HepG2 (cell line): Measurements from ENCODE around the gene CLBA1. TPM values are rescaled to one million over a fixed set of nuclear protein-coding genes. Genes with fewer than 3 reads are reported as not detected.
A peak's percentile ranks its signal among the peaks of the same experiment; 100 is the strongest.

ENCODE experiments used
- ATF6 ChIP-seq: sonication (generic); formaldehyde crosslinking; conservative IDR thresholded peaks from 2 replicates; pipeline ENCODE4 v1.4.0; 2020; ENCODE audit warnings: missing genetic modification reagents
- CTCF ChIP-seq: sonication (generic); formaldehyde crosslinking; IDR thresholded peaks from 2 replicates; pipeline ENCODE4 v1.5.0; 2020; ENCODE audit warnings: mild to moderate bottlenecking, missing genetic modification reagents, moderate library complexity
- ELF4 ChIP-seq: sonication (generic); formaldehyde crosslinking; IDR thresholded peaks from 2 replicates; pipeline ENCODE4 v1.5.0; 2020; ENCODE audit warnings: missing genetic modification reagents, mild to moderate bottlenecking, moderate library complexity, borderline replicate concordance
- KDM5B ChIP-seq: sonication (generic); formaldehyde crosslinking; IDR thresholded peaks from 2 replicates; pipeline ENCODE4 v1.4.0; 2020; ENCODE audit warnings: missing genetic modification reagents, mild to moderate bottlenecking, borderline replicate concordance
- KLF12 ChIP-seq: sonication (generic); formaldehyde crosslinking; IDR thresholded peaks from 2 replicates; pipeline ENCODE4 v1.4.0; 2020; ENCODE audit warnings: missing genetic modification reagents, borderline replicate concordance
- KMT2A ChIP-seq: sonication (generic); formaldehyde crosslinking; IDR thresholded peaks from 2 replicates; pipeline ENCODE4 v1.4.0; 2020; ENCODE audit warnings: missing genetic modification reagents
- LBX2 ChIP-seq: sonication (generic); formaldehyde crosslinking; IDR thresholded peaks from 2 replicates; pipeline ENCODE4 v1.5.0; 2020; ENCODE audit warnings: missing genetic modification reagents, mild to moderate bottlenecking, borderline replicate concordance
- MZF1 ChIP-seq: sonication (generic); formaldehyde crosslinking; IDR thresholded peaks from 2 replicates; pipeline ENCODE4 v1.8.1; 2023; ENCODE audit warnings: mild to moderate bottlenecking, missing genetic modification reagents, borderline replicate concordance
- TGIF2 ChIP-seq: IDR thresholded peaks from 2 replicates; pipeline ENCODE4 v1.6.1; 2016; ENCODE audit warnings: control low read depth, missing compliant biosample characterization
- ZBTB7B ChIP-seq: sonication (generic); formaldehyde crosslinking; IDR thresholded peaks from 2 replicates; pipeline ENCODE4 v1.4.0; 2020; ENCODE audit warnings: missing genetic modification reagents
- ZNF232 ChIP-seq: sonication (generic); formaldehyde crosslinking; IDR thresholded peaks from 2 replicates; pipeline ENCODE4 v1.4.0; 2020; ENCODE audit warnings: missing genetic modification reagents, borderline replicate concordance
- ZNF275 ChIP-seq: sonication (generic); formaldehyde crosslinking; IDR thresholded peaks from 2 replicates; pipeline ENCODE4 v1.8.0; 2022; ENCODE audit warnings: missing genetic modification reagents, mild to moderate bottlenecking, inconsistent platforms, borderline replicate concordance
- ZNF484 ChIP-seq: sonication (generic); formaldehyde crosslinking; IDR thresholded peaks from 2 replicates; pipeline ENCODE4 v1.5.1; 2020; ENCODE audit warnings: mild to moderate bottlenecking, low read depth, missing genetic modification reagents, borderline replicate concordance
- ZNF556 ChIP-seq: sonication (generic); formaldehyde crosslinking; IDR thresholded peaks from 2 replicates; pipeline ENCODE4 v1.4.0; 2020; ENCODE audit warnings: mild to moderate bottlenecking, missing genetic modification reagents, borderline replicate concordance
- ZNF704 ChIP-seq: sonication (generic); formaldehyde crosslinking; IDR thresholded peaks from 2 replicates; pipeline ENCODE4 v1.8.1; 2023; ENCODE audit warnings: mild to moderate bottlenecking, inconsistent platforms, moderate library complexity, missing genetic modification reagents, borderline replicate concordance
- ZNF761 ChIP-seq: sonication (generic); formaldehyde crosslinking; conservative IDR thresholded peaks from 2 replicates; pipeline ENCODE4 v1.4.0; 2020; ENCODE audit warnings: mild to moderate bottlenecking, missing genetic modification reagents
- polyA plus RNA-seq, 8 experiments: library from polyadenylated mRNA; depleted of rRNA in 3 of 8; stranded (reverse) in 7 of 8; unstranded in 1 of 8; fragments of >200 nt; fragmentation: Illumina TruSeq in 4 of 8; extraction: Trizol in 4 of 8; gene quantifications; 2 replicates each; pipeline versions ENCODE4 v1.2.1 to v1.2.3, GENCODE V29; 2011 to 2016; ENCODE audit warnings: low read depth in 4 of 8, missing spikeins in 1 of 8, mixed read lengths in 1 of 8; ENCODE audit not compliant: insufficient read depth in 1 of 8
- total RNA-seq, 5 experiments: library from RNA; depleted of rRNA; stranded (reverse); fragments of >200 nt; fragmentation: Illumina TruSeq; extraction: Trizol; gene quantifications; 2 replicates each; pipeline ENCODE4 v1.2.3, GENCODE V29; 2016; ENCODE audit warnings: low read depth in 1 of 5

The CLBA1 gene
- total and polyA plus RNA-seq, 2 of the 13 experiments (the other 11 are each of a cell fraction or from before 2014, with no cell fraction given): 1.2 to 1.4 TPM

- TF ChIP-seq ZNF275 (peak; percentile 59; the same call in 1 of the 2 replicates), KLF12 (CRISPR knock-in tag) (peak; percentile 47; the same call in 1 of the 2 replicates), MZF1 (CRISPR knock-in tag) (no peak), CTCF (CRISPR knock-in tag) (0 out of 2 replicates have a peak, but pooled peaks have one; percentile 10), ZNF484 (CRISPR knock-in tag) (no peak), LBX2 (CRISPR knock-in tag) (0 out of 2 replicates have a peak, but pooled peaks have one; percentile 18), KMT2A (CRISPR knock-in tag) (peak; percentile 62), ELF4 (no peak), ZNF704 (CRISPR knock-in tag) (no peak), TGIF2 (CRISPR knock-in tag) (peak; percentile 63; the same call in 1 of the 2 replicates), ATF6 (CRISPR knock-in tag) (no peak), KDM5B (CRISPR knock-in tag) (0 out of 2 replicates have a peak, but pooled peaks have one; percentile 22), ZNF556 (no peak; the same call in 1 of the 2 replicates), ZBTB7B (CRISPR knock-in tag) (0 out of 2 replicates have a peak, but pooled peaks have one; percentile 26), ZNF232 (CRISPR knock-in tag) (no peak), ZNF761 (no peak)
Observed at GRCh38 chr14:105019861-105020814, 34.5 kb downstream of the CLBA1 start (continued).
